T47D (cell line): Measurements from ENCODE around the gene PRKAG3.
"Not testable (repeated sequence)": the region's sequence is repeated elsewhere in the genome, so short reads cannot be mapped to it uniquely, and the experiment has no call there.

ENCODE experiments used
- DNase-seq, 2 experiments: peaks; one replicate each; pipeline versions ENCODE4 v3.0.0 to v3.0.0-alpha.2; 2011 to 2012; ENCODE audit warnings: low read depth in 1 of 2, low spot score in 1 of 2
- JUND ChIP-seq: IDR thresholded peaks from 2 replicates; pipeline ENCODE4 v1.6.1; 2012; ENCODE audit warnings: low read depth
- in situ Hi-C: cut with HindIII; loops from 2 replicates; pipeline ENCODE4 v1.10.0; 2016; ENCODE audit warnings: low sequenced_read_pairs, low pct_unique_long_range_greater_than_20kb

PRKAG3 gene

GRCh38 chr2:218796691-218797090, 34.9 kb downstream of the PRKAG3 start:
- no peak for TF ChIP-seq JUND
- in situ Hi-C loops, result no loop called here
- no peak for DNase-seq

GRCh38 chr2:218792433-218792832, 39.2 kb downstream of the PRKAG3 start:
- TF ChIP-seq JUND, result no peak

GRCh38 chr2:218788529-218789255, 42.9 kb downstream of the PRKAG3 start:
- TF ChIP-seq JUND, result no peak
- in situ Hi-C loops, result no loop called here
- DNase-seq, result no peak

More at GRCh38 chr2:218792433-218792832, 39.2 kb downstream of the PRKAG3 start:
- in situ Hi-C loops, result no loop called here
- no peak for DNase-seq

GRCh38 chr2:218786133-218786532, 45.5 kb downstream of the PRKAG3 start:
- in situ Hi-C loops, result no loop called here
- DNase-seq, result no peak
- no peak for TF ChIP-seq JUND

- no peak for TF ChIP-seq JUND
- in situ Hi-C loops, result no loop called here
- DNase-seq, result no peak
These were observed 46.5 kb downstream of the PRKAG3 start for GRCh38 chr2:218785103-218785502.

- in situ Hi-C loops, result no loop called here
- no peak for DNase-seq
- TF ChIP-seq JUND, result no peak
These were observed 47.9 kb downstream of the PRKAG3 start for GRCh38 chr2:218783688-218784087.

GRCh38 chr2:218782528-218782844, 49.1 kb downstream of the PRKAG3 start:
- in situ Hi-C loops, result no loop called here
- no peak for TF ChIP-seq JUND
- no peak for DNase-seq

- peak; percentile 16 to 46 for DNase-seq
- in situ Hi-C loops, result no loop called here
- TF ChIP-seq JUND, result no peak
These were observed 49.7 kb downstream of the PRKAG3 start, which contains the start of gene CYP27A1 for GRCh38 chr2:218781691-218782527. CYP27A1 (plus strand) TSS chr2:218782147; CDS start chr2:218782183, 36 bp downstream.

GRCh38 chr2:218780851-218781690, 50.5 kb downstream of the PRKAG3 start:
- peak in 1 of 2 experiments; percentile 39 for DNase-seq
- no peak for TF ChIP-seq JUND
- in situ Hi-C loops, result no loop called here

GRCh38 chr2:218780046-218780445, 51.6 kb downstream of the PRKAG3 start:
- DNase-seq, result no peak
- no peak for TF ChIP-seq JUND
- in situ Hi-C loops, result no loop called here

- no peak for DNase-seq
- TF ChIP-seq JUND, result no peak
- in situ Hi-C loops, result no loop called here
These were observed 54.2 kb downstream of the PRKAG3 start for GRCh38 chr2:218777276-218777990.

GRCh38 chr2:218776488-218776887, 55.1 kb downstream of the PRKAG3 start:
- no peak for DNase-seq
- TF ChIP-seq JUND, result no peak
- in situ Hi-C loops, result no loop called here

GRCh38 chr2:218773881-218774280, 57.7 kb downstream of the PRKAG3 start:
- in situ Hi-C loops, result no loop called here
- no peak for DNase-seq
- no peak for TF ChIP-seq JUND

GRCh38 chr2:218772759-218773158, 58.8 kb downstream of the PRKAG3 start:
- DNase-seq, in situ Hi-C loops: not testable (repeated sequence)
